T-helper 9 cell (primary cell): ENCODE data around the gene VAPA.

ENCODE experiments used
- DNase-seq: peaks from one replicate; pipeline ENCODE4 v3.0.0-alpha.2; 2020

The VAPA gene

GRCh38 chr18:9984080-9984479 lies 70.3 kb downstream of the VAPA start:
- no peak for DNase-seq

- no peak for DNase-seq
Observed at GRCh38 chr18:9985641-9986040, 71.8 kb downstream of the VAPA start.

DNA sequence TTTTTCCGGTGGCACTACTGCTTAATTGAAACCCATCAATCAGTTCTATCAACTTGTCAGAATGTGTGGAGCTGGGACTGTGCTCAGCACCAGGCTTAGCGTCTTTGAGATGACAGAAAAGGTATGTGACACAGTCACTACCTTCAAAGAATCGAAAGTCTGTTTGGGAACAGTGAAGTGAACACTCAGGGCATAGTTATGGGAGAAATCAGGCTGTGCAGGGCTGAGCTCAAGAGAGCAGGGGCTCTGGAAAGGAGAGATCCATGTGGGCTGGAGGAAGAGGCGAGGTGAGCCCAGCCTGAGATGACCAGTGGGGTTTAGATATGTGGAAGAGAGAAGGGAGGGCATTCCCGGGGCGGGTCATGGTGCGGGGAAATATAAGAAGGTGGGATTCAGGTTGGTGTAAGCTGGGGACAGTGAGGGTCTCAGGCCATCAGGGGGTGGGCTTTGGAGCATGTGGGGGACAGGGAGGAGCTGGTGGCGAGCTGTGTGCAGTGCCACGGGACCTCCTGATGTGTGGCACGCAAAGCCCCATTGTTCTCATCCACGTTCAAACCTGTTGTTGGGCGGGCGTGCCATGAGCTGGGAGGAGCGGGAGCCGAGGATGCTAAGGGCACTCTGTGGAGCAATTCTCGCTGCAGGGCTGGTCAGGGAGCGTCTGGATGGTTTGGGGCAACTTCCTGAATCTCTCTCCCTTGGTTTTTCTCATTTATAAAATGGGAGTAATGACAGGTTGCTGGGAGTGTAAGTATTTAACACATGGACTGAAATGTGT lies 72.5 kb downstream of the VAPA start:
- DNase-seq = no peak

- no peak for DNase-seq
Observed at GRCh38 chr18:9987345-9987744, 73.5 kb downstream of the VAPA start.

DNA sequence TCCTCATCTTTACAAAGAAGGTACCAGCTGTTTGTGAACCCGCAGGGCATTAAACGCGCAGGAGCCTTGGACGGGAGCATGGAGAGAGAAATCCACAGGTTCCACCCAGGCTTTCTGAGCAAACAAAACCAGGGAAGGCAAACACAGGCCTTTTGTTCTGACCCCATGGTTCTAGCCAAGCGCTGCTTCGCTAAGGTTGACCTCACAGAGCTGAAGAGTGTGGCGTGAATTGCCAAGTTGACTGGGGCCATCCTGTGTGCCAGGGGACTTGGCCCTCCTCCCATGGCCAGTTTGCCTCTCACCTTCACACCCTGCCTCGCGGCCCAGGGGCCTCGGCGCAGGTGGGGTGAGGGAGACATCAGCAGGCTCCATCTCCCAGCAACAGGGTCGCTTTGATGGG lies 74.1 kb downstream of the VAPA start:
- DNase-seq = no peak

GRCh38 chr18:9988665-9989064 lies 74.8 kb downstream of the VAPA start:
- DNase-seq = no peak

GRCh38 chr18:9989481-9989880 lies 75.7 kb downstream of the VAPA start:
- no peak for DNase-seq

- DNase-seq = no peak
Observed at GRCh38 chr18:9991011-9992000, 77.5 kb downstream of the VAPA start.

DNA sequence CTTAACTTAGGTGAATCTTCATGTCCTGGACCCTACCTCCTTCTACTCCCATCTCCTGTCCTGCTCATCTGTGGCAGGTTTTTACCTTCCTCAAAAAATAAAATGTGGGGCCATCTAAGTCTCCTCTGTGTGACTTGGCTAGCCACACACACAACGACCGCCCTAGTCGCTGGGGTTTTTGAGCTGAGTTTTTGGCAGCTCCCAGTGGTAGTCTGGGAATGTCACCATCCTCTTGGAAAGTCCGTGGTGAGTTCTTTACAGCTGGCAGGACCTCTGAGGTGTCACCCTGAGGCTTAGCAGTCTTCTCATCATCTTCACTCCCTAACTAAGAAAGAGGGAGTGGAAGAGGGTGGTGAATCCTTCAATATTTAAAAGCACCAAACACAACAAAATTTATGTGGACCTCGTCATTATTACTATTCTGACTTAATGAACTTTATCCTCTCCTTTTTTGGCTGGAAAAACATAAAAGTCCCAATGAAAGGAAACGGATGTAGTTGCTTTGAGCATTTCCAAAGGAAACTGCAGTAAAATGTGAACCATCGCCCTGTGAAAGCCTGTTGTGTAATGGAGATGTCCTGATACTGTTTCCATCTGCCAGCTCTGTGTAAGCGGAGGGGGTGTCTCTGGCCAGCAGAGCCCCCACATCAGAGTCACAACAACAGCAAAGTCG lies 78.6 kb downstream of the VAPA start:
- DNase-seq = no peak

DNA sequence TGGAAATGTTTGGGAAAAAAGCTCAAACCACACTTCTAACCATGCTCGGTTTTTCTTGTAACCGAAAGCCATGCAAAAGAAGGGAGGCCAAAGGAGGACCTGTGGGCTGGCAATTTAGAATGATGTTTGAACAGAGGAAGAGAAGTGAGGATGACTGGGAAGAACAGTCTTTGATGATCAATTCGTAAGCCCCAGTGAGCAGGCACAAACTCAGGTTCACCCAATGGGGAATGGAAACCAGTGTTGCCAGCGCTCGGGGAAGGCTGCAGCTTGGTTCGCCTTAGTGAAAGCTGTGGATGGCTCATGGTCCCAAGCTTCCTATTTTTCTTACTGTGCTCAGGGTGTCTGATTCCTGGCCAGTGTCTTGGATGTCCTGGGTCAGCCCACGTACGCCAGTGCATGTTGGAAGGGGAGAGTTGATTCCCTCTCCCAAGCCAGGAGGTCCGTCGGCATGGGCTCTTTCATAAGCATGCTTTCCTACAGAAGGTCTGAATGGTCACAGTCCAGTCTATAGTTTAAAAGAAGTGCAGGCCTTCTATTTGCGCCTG lies 79.2 kb downstream of the VAPA start:
- no peak for DNase-seq

DNA sequence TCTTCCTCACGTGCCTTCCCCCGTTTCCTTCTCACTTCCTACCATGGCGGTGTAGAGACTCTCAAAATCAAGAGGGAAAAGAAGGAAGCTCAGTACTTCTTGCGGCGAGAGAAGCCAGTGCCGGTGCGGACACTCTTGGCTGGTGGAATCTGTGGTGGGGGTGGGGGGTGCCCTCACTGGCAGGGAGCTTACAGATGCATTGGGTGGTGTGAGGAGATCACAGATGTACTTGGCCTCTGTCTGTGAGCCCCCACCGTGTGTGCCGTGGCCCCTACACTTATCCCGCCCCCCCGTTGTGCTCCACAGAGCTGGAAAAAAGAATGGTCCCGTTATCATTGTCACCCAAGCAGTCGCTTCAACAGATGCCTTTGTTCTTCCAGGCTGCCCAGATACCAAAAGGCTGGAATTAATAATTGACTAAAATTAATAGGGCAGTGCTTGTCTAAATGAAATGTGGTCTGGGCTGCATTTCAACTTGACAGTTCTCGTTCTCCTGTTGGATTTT lies 79.8 kb downstream of the VAPA start:
- no peak for DNase-seq

DNA sequence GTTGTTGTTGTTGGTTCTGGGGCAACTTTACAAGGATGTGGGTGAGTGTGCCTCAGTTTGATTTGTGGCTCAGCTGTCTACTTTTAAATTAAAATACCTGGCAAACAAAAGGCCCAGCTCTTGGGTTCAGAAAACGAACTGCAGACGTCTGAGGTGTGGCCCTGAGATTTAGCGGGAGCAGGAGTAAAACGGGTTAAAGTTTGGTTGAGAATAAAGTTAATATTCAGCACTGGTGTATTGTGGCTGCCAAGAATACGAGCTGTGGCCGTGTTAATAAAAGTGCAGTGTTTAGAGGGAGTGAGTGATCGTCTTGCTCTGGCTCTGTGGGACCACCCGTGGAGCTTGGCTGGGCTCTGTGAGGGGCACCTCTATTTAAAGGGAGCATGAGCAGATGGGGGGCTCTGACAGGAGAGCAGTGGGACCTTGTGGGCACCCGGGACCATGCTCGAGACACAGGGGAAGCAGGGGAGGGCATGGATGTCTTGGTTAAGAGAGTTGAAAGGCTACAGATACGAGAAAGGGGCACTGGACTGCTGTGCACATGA lies 80.3 kb downstream of the VAPA start:
- DNase-seq = no peak

GRCh38 chr18:9994701-9995235 lies 81.0 kb downstream of the VAPA start:
- no peak for DNase-seq

DNA sequence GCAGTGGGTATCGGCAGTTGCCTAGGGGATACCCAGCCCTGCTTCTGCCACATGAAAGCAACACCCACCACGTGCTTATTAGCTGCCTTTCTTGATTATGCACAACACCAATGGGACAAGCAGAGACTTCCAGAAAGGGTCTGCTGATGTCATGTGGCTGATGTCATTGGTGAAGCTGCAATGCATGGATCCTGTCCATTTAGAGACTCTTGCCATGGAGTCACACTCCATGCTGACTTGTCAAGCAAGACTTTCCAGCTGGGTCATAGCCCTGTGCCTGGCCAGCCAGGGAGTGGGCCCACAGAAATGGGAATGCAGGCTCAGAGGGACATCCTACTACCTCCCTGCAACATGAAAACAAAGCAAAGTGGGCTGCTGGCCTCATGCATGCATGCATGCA lies 81.8 kb downstream of the VAPA start:
- no peak for DNase-seq

- no peak for DNase-seq
Observed at GRCh38 chr18:9996094-9996493, 82.3 kb downstream of the VAPA start.

DNA sequence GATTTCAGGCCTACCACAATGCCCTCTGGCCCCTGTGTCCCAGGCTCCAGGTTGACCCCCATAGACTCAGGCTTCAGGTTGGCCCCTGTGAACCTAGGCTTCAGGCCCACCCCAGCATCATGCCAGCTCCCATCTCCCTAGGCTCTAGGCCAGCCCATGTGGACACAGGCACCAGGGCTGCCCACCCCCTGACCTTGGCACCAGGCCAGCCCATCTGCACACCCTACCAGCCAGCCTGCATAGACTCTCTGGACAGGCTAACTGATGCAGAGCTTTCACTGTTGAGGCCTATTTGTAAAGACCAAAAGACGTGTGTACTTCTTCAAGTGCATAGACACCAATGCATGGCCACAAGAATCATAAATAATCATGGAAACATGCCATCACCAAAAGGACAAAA lies 83.9 kb downstream of the VAPA start:
- DNase-seq = no peak

GRCh38 chr18:9998330-9998729 lies 84.5 kb downstream of the VAPA start:
- no peak for DNase-seq

DNA sequence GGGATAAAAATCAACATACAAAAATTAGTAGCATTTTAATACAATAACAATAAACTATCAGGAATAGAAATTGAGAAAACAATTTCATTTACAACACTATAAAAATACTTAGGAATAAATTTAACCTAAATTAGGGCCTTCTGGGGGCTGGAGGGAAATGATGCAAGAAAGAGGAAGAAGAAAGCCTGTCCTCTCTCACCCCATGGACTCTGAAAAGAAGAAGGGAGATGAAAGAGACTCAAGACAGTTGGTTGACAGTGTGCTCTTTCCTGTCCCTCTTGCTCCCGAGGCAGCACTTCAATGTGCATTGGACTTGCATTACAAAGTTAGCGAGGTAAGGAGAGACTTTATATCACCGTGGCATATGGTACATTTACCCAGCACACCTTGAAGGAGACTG lies 88.5 kb downstream of the VAPA start:
- DNase-seq = no peak

GRCh38 chr18:10003281-10003680 lies 89.5 kb downstream of the VAPA start:
- no peak for DNase-seq

- no peak for DNase-seq
Observed at GRCh38 chr18:10003866-10004265, 90.0 kb downstream of the VAPA start.

DNA sequence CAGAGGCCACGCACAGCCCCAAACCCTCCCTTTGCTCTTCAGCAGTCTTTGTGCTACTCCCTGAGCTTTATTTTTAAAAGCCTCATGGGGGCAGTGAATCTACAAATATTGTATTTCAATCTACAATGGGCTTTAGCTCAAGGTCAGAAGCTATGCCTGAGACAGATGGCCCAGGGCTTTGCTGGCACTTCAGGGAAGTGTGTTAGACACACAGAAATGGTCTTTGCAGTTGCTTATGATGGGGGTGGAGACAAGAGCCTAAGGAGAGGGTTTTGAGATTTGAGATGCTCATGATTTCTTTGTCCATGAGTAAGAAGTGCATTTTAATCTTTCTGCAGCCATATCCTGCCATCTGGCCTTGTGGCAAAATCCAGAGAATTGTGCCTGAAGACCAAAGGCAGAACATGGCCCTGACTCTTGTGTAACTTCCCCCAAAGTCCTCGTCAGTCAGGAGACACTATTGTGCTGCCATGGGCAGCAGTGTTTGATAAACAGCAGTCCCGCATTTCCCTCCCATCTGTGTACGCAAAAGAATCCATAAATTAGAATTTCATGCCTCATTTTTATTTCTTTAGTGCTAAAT lies 92.6 kb downstream of the VAPA start:
- DNase-seq = no peak
